GM12872 (cell line): ENCODE data around the gene P3H3.

ENCODE experiments used
- TF ChIP-seq, protein P1 (sequence below): IDR thresholded peaks from 3 replicates; pipeline ENCODE4 v1.5.1; 2011; ENCODE audit warnings: low read depth, mild to moderate bottlenecking, low read length, moderate library complexity; ENCODE audit not compliant: insufficient read depth

P3H3 gene

DNA sequence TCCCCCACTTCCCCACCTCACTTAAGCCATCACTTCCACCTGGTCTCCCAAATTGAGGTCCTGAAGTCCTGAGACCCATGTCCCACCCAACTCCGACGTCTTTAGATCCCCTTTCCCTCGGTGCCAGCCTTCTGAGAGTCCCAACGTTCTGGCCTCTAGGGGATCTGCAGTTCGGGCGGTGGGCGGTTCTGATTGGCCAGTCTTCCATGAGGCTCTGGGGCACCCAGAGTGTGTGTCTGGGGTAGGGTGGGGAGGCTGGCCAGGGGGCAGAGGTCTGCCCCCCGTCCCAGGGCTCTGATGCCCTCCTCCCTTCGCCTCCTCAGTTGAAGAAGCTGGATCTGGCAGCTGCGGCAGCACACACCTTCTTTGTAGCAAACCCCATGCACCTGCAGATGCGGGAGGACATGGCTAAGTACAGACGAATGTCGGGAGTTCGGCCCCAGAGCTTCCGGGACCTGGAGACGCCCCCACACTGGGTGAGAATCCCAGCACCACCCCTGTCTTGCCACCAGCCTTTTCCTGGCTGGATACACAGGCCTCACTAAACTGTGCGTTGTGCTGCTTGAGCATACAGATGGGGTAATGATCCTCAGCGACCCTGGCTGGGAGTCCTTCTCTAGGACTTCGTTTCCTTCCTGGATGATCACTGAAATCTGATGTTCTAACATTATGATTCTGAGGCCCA, 1.5 kb downstream of the P3H3 start:
- TF ChIP-seq, protein P1, sequence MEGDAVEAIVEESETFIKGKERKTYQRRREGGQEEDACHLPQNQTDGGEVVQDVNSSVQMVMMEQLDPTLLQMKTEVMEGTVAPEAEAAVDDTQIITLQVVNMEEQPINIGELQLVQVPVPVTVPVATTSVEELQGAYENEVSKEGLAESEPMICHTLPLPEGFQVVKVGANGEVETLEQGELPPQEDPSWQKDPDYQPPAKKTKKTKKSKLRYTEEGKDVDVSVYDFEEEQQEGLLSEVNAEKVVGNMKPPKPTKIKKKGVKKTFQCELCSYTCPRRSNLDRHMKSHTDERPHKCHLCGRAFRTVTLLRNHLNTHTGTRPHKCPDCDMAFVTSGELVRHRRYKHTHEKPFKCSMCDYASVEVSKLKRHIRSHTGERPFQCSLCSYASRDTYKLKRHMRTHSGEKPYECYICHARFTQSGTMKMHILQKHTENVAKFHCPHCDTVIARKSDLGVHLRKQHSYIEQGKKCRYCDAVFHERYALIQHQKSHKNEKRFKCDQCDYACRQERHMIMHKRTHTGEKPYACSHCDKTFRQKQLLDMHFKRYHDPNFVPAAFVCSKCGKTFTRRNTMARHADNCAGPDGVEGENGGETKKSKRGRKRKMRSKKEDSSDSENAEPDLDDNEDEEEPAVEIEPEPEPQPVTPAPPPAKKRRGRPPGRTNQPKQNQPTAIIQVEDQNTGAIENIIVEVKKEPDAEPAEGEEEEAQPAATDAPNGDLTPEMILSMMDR: no peak

DNA sequence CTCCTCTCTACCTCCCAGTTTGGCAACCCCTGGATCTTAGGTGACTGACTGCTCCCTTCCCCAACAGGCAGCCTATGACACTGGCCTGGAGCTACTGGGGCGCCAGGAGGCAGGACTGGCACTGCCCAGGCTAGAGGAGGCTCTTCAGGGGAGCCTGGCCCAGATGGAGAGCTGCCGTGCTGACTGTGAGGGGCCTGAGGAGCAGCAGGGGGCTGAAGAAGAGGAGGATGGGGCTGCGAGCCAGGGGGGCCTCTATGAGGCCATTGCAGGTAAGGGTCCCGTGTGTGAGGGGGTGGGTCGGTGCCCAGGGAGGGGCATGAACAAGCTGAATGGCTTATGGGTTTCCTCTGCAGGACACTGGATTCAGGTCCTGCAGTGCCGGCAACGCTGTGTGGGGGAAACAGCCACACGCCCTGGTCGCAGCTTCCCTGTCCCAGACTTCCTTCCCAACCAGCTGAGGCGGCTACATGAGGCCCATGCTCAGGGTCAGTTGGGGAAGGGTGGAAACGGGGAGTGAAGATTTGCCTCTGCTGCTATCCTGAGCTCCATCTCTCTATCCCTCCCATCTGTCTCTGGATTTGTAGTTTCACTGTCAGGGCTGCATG, 2.2 kb downstream of the P3H3 start:
- TF ChIP-seq, protein P1: no peak

DNA sequence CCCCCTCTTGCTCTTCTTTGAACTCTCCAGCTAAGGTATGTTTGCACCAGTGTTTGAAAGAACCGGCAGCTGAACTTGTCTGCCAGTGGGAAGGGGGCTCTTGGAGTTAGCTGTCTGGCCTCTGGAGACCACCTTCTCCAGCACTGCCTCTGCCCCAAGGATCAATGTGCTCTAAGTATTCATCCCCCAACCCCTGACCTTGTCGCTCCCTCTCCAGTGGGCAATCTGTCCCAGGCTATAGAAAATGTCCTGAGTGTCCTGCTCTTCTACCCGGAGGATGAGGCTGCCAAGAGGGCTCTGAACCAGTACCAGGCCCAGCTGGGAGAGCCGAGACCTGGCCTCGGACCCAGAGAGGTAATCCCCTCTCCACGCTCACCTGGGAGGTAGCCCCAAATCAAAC, 2.8 kb downstream of the P3H3 start:
- TF ChIP-seq, protein P1: no peak

DNA sequence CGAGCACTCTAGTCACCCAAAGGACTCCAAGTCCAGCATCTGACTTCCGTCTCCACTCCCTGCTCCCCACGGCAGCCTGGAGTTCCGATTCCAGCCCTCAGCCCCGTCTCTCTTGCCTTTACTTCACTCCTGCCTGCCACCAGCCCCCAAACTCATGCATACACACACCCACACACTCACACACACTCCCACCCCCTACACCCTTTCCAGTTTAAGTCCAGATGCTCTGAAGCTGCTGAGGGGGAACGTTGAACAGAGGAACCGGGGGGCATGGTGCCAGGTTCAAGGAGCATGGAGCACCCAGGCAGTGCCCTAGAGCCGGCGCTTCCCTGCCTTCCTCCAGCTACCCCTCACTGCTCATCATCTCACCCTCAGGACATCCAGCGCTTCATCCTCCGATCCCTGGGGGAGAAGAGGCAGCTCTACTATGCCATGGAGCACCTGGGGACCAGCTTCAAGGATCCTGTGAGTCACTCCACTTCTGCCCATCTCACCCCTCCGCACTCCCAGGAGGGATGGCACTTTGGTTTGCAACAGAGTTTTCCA, 3.3 kb downstream of the P3H3 start:
- TF ChIP-seq, protein P1: no peak

DNA sequence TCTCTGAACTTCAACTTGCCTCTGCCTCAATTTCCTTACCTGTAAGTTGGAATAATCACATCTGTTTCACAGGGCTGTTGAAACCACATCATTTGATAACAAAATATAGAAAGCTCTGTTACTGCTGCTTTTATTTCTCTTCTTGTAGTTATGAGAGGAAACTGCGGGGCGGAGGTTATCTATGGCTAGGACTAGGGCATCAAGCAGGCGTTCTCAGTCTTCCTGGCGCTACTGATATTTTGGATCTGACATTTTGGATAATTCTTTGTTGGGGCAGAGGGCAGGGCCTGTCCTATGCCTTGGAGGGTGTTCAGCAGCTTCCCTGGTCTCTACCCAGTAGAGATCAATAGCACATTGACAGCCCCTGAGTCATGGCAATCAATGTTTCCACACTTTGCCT, 3.9 kb downstream of the P3H3 start:
- TF ChIP-seq, protein P1: no peak

DNA sequence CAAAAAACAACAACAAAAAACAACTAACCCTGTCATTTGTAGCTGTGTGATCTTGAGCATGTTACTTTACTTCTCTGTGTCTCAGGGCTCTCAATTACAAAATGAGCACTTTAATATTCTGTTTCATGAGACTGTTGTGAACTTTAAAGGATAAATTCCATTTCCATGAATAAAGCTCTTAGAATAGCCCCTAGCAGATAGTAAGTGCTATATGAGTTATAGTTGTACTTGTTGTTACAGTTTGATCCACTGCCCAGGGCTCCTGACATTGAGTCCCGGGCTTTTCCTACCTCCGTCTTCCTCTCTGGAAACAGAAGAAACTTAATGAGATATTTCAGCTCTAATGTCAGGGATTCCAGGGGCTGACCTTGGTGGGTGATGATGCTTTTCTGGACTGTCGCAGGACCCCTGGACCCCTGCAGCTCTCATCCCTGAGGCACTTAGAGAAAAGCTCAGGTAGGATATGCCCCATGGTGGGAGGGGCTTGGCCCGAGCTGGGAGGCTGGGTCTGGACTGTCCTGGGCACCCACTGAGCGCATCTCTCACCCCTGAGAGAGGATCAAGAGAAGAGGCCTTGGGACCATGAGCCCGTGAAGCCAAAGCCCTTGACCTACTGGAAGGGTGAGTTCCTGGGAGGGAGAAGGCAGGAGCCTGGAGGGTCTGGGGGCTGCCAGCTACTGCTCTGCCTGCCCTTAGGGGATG, 5.1 kb downstream of the P3H3 start:
- TF ChIP-seq, protein P1: no peak

DNA sequence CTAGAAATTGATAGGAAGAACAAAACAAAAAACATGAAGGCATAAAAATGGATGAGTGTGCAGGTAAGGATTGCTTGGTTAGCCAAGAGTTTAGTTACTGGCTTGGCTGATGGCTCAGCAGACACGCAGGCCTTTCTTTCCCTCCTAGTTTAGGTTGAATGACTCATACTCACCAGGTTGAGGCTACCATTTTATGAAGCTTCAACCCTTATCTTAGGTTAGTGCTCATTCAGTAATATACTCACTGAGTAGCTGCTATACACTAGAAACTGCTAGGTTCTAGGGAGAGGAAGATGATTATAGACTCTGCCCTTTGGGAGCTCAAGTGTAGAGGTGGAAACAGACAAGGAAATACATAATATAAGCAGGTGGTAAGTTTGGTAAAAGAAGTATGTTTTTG, 6.0 kb downstream of the P3H3 start:
- TF ChIP-seq, protein P1: no peak
